ENCODE results near the gene LYPD1.
A peak's percentile ranks its signal among the peaks of the same experiment; 100 is the strongest.

Gene LYPD1

DNA sequence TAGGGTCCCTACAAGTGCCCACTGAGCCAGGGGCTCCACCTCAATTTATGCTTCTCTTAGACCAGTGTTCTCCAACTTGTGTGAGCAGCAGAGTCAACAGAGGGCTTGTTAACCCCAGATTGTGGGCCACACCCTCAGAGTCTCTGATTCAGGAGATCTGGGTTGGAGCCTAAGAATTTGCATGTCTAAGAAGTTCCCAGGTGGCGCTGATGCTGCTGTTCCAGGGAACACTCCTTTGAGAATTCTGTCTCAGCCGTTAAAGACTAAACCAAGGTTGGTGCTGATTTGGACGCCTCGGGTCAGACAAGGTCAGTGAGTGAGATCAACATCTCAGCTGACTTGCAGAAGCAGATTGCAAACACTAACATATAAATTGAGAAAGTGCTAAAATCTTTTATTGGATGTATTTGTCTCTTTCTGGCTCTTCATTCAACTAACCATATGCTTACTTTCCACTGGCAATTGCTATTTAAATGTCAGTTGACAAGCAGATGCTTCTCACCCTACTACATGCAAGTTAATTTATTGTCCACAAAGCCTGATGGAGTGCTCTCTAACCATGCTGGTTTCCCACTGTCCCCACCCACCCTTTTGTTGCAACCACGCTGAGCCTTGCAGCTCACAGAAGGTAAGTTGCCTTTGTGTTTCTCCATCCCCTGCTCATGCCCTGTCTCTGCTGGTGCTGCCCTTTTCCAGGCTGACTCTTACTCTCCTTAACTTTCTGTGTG, 31.5 kb downstream of the LYPD1 start:
- Histone ChIP-seq H3K9ac (ENCODE audit: low read depth, low read length, poor library complexity) (no peak overlapping the region), H3K18ac (ENCODE audit: low read length) (no peak overlapping the region), H4K8ac (ENCODE audit: low read depth, low read length) (no peak overlapping the region), H2BK120ac (ENCODE audit: low read depth, low read length) (no peak overlapping the region), H2AK5ac (ENCODE audit: low read depth, low read length) (no peak overlapping the region), H3K14ac (ENCODE audit: low read length) (no peak overlapping the region), H3K4me2 (ENCODE audit: insufficient read depth, low read length, poor library complexity, severe bottlenecking) (no peak overlapping the region), H3K4me1 (ENCODE audit: control insufficient read depth in 2 of 2, insufficient read depth in 1 of 2, low read depth in 1 of 2, low read length in 2 of 2) (peaks cover 10 to 12% of the 10 kb centered on the region in 2 donors), H2BK15ac (ENCODE audit: low read length) (no peak overlapping the region), H2BK12ac (ENCODE audit: low read length) (no peak overlapping the region), H3K79me1 (ENCODE audit: low read depth, low read length) (no peaks in the 10 kb centered on the region), H3K4ac (ENCODE audit: low read length) (no peak overlapping the region), H3K4me3 (ENCODE audit: low read length in 2 of 2) (no peak overlapping the region), H2BK5ac (ENCODE audit: low read length) (no peak overlapping the region), H3K36me3 (replicated peaks in 1 of 2; ENCODE audit: control insufficient read depth in 2 of 2, insufficient read depth in 2 of 2, low read length in 2 of 2) (peaks cover 0 to 17% of the 10 kb centered on the region in 2 donors), H2AFZ (ENCODE audit: low read length) (no peak overlapping the region), H3K27ac (replicated peaks; ENCODE audit: low read length) (no peak overlapping the region), H3K27me3 (ENCODE audit: control insufficient read depth in 3 of 3, insufficient read depth in 3 of 3, low read depth in 1 of 3, low read length in 3 of 3) (no peaks in the 10 kb centered on the region), H3K23ac (ENCODE audit: low read depth, low read length, poor library complexity) (no peak overlapping the region), H4K91ac (ENCODE audit: low read depth, low read length, poor library complexity) (no peak overlapping the region), H3K9me3 (replicated peaks in 1 of 2; ENCODE audit: control insufficient read depth in 2 of 2, insufficient read depth in 1 of 2, low read depth in 1 of 2, low read length in 2 of 2) (peaks cover 0 to 11% of the 10 kb centered on the region in 2 donors)
- DNase-seq (ENCODE audit: low spot score) = no peak
- WGBS, 2 donors (ENCODE audit: extremely low coverage in 2 of 2, insufficient read length in 2 of 2, insufficient replicate concordance in 1 of 2) = no CpG with 5 or more reads among the region's 5 CpGs

DNA sequence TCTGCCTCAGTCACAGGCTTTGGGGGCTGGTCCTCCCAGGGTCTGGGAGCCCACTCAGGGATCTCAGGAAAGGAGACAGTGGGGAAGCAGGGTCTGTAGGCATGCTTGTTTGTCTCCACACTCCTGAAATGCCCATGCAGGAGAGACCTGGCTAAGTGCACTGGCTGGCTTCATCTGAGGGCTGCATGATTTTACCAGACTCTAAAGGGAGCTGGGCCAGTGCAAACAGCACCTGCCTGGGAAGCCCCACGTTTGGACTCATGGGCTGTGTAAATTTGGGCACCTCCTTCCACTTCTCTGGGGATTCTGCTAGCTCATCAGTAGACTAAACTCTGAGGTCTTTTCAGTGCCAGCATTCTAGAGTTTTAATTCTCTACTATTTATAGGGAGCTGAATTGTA, 33.7 kb downstream of the LYPD1 start:
- Histone ChIP-seq H3K14ac (ENCODE audit: low read length) (no peak overlapping the region), H3K4me3 (ENCODE audit: low read length in 2 of 2) (no peak overlapping the region), H3K4me1 (ENCODE audit: control insufficient read depth in 2 of 2, insufficient read depth in 1 of 2, low read depth in 1 of 2, low read length in 2 of 2) (peaks cover 11 to 20% of the 10 kb centered on the region in 2 donors), H3K4me2 (ENCODE audit: insufficient read depth, low read length, poor library complexity, severe bottlenecking) (no peak overlapping the region), H2BK12ac (ENCODE audit: low read length) (no peak overlapping the region), H2AK5ac (ENCODE audit: low read depth, low read length) (no peak overlapping the region), H3K9me3 (replicated peaks in 1 of 2; ENCODE audit: control insufficient read depth in 2 of 2, insufficient read depth in 1 of 2, low read depth in 1 of 2, low read length in 2 of 2) (peaks cover 0 to 11% of the 10 kb centered on the region in 2 donors), H3K27me3 (ENCODE audit: control insufficient read depth in 3 of 3, insufficient read depth in 3 of 3, low read depth in 1 of 3, low read length in 3 of 3) (no peaks in the 10 kb centered on the region), H2BK120ac (ENCODE audit: low read depth, low read length) (no peak overlapping the region), H2BK5ac (ENCODE audit: low read length) (no peak overlapping the region), H3K18ac (ENCODE audit: low read length) (no peak overlapping the region), H3K36me3 (replicated peaks in 1 of 2; ENCODE audit: control insufficient read depth in 2 of 2, insufficient read depth in 2 of 2, low read length in 2 of 2) (peaks cover 0 to 4% of the 10 kb centered on the region in 2 donors), H3K9ac (ENCODE audit: low read depth, low read length, poor library complexity) (no peak overlapping the region), H4K8ac (ENCODE audit: low read depth, low read length) (no peak overlapping the region), H4K91ac (ENCODE audit: low read depth, low read length, poor library complexity) (no peak overlapping the region), H3K4ac (ENCODE audit: low read length) (no peak overlapping the region), H3K79me1 (ENCODE audit: low read depth, low read length) (no peaks in the 10 kb centered on the region), H2BK15ac (ENCODE audit: low read length) (no peak overlapping the region), H2AFZ (ENCODE audit: low read length) (no peak overlapping the region), H3K23ac (ENCODE audit: low read depth, low read length, poor library complexity) (no peak overlapping the region), H3K27ac (replicated peaks; ENCODE audit: low read length) (no peak overlapping the region)
- DNase-seq (ENCODE audit: low spot score) = no peak
- no CpG with 5 or more reads among the region's 1 CpG for WGBS, 2 donors (ENCODE audit: extremely low coverage in 2 of 2, insufficient read length in 2 of 2, insufficient replicate concordance in 1 of 2)

DNA sequence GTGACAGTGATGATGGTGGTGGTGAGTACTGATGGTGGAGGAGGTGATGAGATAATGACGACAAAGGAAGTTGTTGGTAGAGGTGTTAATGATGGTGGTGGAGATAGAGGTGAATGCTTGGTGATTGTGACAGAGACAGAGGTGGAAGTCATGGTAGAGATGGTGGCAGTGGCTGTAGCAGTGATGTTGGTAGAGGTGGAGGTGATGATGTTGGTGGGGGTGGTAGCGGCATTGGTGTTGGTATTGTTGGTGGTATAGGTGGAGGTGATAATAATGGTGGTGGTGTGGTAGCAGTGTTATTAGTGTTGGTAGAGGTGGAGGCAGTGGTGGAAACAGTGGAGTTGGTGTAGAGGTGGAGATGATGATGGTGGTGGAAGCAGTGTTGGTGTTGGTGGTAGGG, 36.4 kb downstream of the LYPD1 start:
- Histone ChIP-seq H2BK120ac (ENCODE audit: low read depth, low read length) (no peak overlapping the region), H3K79me1 (ENCODE audit: low read depth, low read length) (no peaks in the 10 kb centered on the region), H2BK15ac (ENCODE audit: low read length) (no peak overlapping the region), H2AFZ (ENCODE audit: low read length) (no peak overlapping the region), H3K27me3 (ENCODE audit: control insufficient read depth in 3 of 3, insufficient read depth in 3 of 3, low read depth in 1 of 3, low read length in 3 of 3) (no peaks in the 10 kb centered on the region), H4K8ac (ENCODE audit: low read depth, low read length) (no peak overlapping the region), H2BK5ac (ENCODE audit: low read length) (no peak overlapping the region), H3K36me3 (replicated peaks in 1 of 2; ENCODE audit: control insufficient read depth in 2 of 2, insufficient read depth in 2 of 2, low read length in 2 of 2) (no peaks in the 10 kb centered on the region), H3K4me1 (ENCODE audit: control insufficient read depth in 2 of 2, insufficient read depth in 1 of 2, low read depth in 1 of 2, low read length in 2 of 2) (peaks cover 7 to 22% of the 10 kb centered on the region in 2 donors), H2BK12ac (ENCODE audit: low read length) (no peak overlapping the region), H3K14ac (ENCODE audit: low read length) (no peak overlapping the region), H3K4me3 (ENCODE audit: low read length in 2 of 2) (no peak overlapping the region), H4K91ac (ENCODE audit: low read depth, low read length, poor library complexity) (no peak overlapping the region), H3K27ac (replicated peaks; ENCODE audit: low read length) (no peak overlapping the region), H3K23ac (ENCODE audit: low read depth, low read length, poor library complexity) (no peak overlapping the region), H3K9me3 (replicated peaks in 1 of 2; ENCODE audit: control insufficient read depth in 2 of 2, insufficient read depth in 1 of 2, low read depth in 1 of 2, low read length in 2 of 2) (peaks cover 0 to 11% of the 10 kb centered on the region in 2 donors), H3K9ac (ENCODE audit: low read depth, low read length, poor library complexity) (peak overlapping the region; percentile 38), H3K4me2 (ENCODE audit: insufficient read depth, low read length, poor library complexity, severe bottlenecking) (no peak overlapping the region), H3K4ac (ENCODE audit: low read length) (no peak overlapping the region), H3K18ac (ENCODE audit: low read length) (no peak overlapping the region), H2AK5ac (ENCODE audit: low read depth, low read length) (no peak overlapping the region)
- WGBS, 2 donors (ENCODE audit: extremely low coverage in 2 of 2, insufficient read length in 2 of 2, insufficient replicate concordance in 1 of 2) = 100% methylated on average over 1 to 2 of the region's 2 CpGs
- DNase-seq (ENCODE audit: low spot score) = no peak

DNA sequence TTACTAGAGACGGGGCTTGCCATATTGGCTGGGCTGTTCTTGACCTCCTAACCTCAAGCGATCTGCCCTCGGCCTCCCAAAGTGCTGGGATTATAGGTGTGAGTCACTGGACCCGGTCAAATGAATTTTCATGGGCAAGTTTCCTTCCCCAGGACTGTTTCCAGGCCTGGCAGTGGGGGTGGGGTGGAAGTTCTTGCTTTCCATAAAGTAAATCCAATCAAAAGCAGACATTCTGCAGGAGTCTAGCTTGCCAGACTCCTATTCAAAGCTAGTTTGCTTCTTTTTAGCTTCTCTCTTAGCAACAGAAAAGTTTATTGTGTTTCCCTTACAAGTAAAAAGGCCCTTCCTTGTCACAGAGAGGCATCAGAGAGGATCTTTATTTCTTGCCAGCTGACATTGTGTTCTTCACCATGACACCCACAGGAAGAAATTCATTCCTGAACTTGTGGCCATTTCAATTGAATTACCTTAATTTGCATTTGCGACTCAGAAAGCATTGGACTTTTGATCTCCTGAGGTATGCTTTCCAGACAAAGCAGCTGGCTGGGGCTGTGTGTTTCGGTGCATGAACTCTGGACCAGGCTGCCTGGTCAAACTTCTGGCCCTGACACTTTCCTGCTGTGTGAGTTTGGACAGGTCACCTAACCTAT, 37.9 kb downstream of the LYPD1 start:
- Histone ChIP-seq H3K18ac (ENCODE audit: low read length) (no peak overlapping the region), H2BK5ac (ENCODE audit: low read length) (no peak overlapping the region), H3K23ac (ENCODE audit: low read depth, low read length, poor library complexity) (no peak overlapping the region), H3K4me1 (ENCODE audit: control insufficient read depth in 2 of 2, insufficient read depth in 1 of 2, low read depth in 1 of 2, low read length in 2 of 2) (peaks cover 6 to 22% of the 10 kb centered on the region in 2 donors), H3K36me3 (replicated peaks in 1 of 2; ENCODE audit: control insufficient read depth in 2 of 2, insufficient read depth in 2 of 2, low read length in 2 of 2) (no peaks in the 10 kb centered on the region), H3K4me3 (ENCODE audit: low read length in 2 of 2) (no peak overlapping the region), H3K4me2 (ENCODE audit: insufficient read depth, low read length, poor library complexity, severe bottlenecking) (no peak overlapping the region), H2AFZ (ENCODE audit: low read length) (no peak overlapping the region), H2BK15ac (ENCODE audit: low read length) (no peak overlapping the region), H4K91ac (ENCODE audit: low read depth, low read length, poor library complexity) (no peak overlapping the region), H3K14ac (ENCODE audit: low read length) (no peak overlapping the region), H4K8ac (ENCODE audit: low read depth, low read length) (no peak overlapping the region), H3K4ac (ENCODE audit: low read length) (no peak overlapping the region), H2BK12ac (ENCODE audit: low read length) (no peak overlapping the region), H3K9me3 (replicated peaks in 1 of 2; ENCODE audit: control insufficient read depth in 2 of 2, insufficient read depth in 1 of 2, low read depth in 1 of 2, low read length in 2 of 2) (peaks cover 0 to 11% of the 10 kb centered on the region in 2 donors), H3K9ac (ENCODE audit: low read depth, low read length, poor library complexity) (no peak overlapping the region), H3K27ac (replicated peaks; ENCODE audit: low read length) (no peak overlapping the region), H3K79me1 (ENCODE audit: low read depth, low read length) (no peaks in the 10 kb centered on the region), H2AK5ac (ENCODE audit: low read depth, low read length) (no peak overlapping the region), H3K27me3 (ENCODE audit: control insufficient read depth in 3 of 3, insufficient read depth in 3 of 3, low read depth in 1 of 3, low read length in 3 of 3) (no peaks in the 10 kb centered on the region), H2BK120ac (ENCODE audit: low read depth, low read length) (no peak overlapping the region)
- no CpG with 5 or more reads among the region's 6 CpGs for WGBS, 2 donors (ENCODE audit: extremely low coverage in 2 of 2, insufficient read length in 2 of 2, insufficient replicate concordance in 1 of 2)
- DNase-seq (ENCODE audit: low spot score) = no peak
